HL-60/S4 (cell line): ENCODE results near the gene SLX4.
"Not testable (repeated sequence)": the region's sequence is repeated elsewhere in the genome, so short reads cannot be mapped to it uniquely, and the experiment has no call there.

Experiments used
- in situ Hi-C: fragments of 300-500 bp; cut with MboI; formaldehyde crosslinking; loops from 2 replicates; pipeline ENCODE4 v1.14.3; 2022; ENCODE audit warnings: low sequenced_read_pairs

SLX4 gene

GRCh38 chr16:3641801-3642396, 30.5 kb upstream of the SLX4 start:
- in situ Hi-C loops = no loop called here

- in situ Hi-C loops = no loop called here
These were observed 29.5 kb upstream of the SLX4 start for GRCh38 chr16:3640632-3641501.

- in situ Hi-C loops = no loop called here
These were observed 28.8 kb upstream of the SLX4 start for GRCh38 chr16:3640207-3640606.

GRCh38 chr16:3638916-3639644, 27.7 kb upstream of the SLX4 start:
- in situ Hi-C loops = no loop called here

GRCh38 chr16:3637371-3637923, 26.0 kb upstream of the SLX4 start:
- in situ Hi-C loops = no loop called here

- in situ Hi-C loops = no loop called here
These were observed 14.7 kb upstream of the SLX4 start for GRCh38 chr16:3625911-3626732.

- in situ Hi-C loops = no loop called here
These were observed 13.9 kb upstream of the SLX4 start for GRCh38 chr16:3625331-3625730.

- in situ Hi-C loops = no loop called here
These were observed 12.2 kb upstream of the SLX4 start for GRCh38 chr16:3623642-3624041.

- in situ Hi-C loops = no loop called here
These were observed 7.3 kb upstream of the SLX4 start for GRCh38 chr16:3618769-3619141.

- in situ Hi-C loops = no loop called here
These were observed 1.4 kb upstream of the SLX4 start for GRCh38 chr16:3612510-3613466.

GRCh38 chr16:3610698-3611145, 684 bp downstream of the SLX4 start:
- in situ Hi-C loops = no loop called here

- in situ Hi-C loops = no loop called here
These were observed 1.3 kb downstream of the SLX4 start for GRCh38 chr16:3609895-3610697.

- in situ Hi-C loops = not testable (repeated sequence)
These were observed 2.4 kb downstream of the SLX4 start for GRCh38 chr16:3608976-3609375.

- in situ Hi-C loops = no loop called here
These were observed 3.3 kb downstream of the SLX4 start for GRCh38 chr16:3608069-3608468.

- in situ Hi-C loops = no loop called here
These were observed 3.8 kb downstream of the SLX4 start for GRCh38 chr16:3607634-3608033.

GRCh38 chr16:3607161-3607560, 4.2 kb downstream of the SLX4 start:
- in situ Hi-C loops = no loop called here

GRCh38 chr16:3606441-3606840, 5.0 kb downstream of the SLX4 start:
- in situ Hi-C loops = no loop called here

GRCh38 chr16:3602320-3602653, 9.1 kb downstream of the SLX4 start:
- in situ Hi-C loops = no loop called here
